IMR-90 (cell line): ENCODE measurements around the gene LRRC4C. TPM values are rescaled to one million over a fixed set of nuclear protein-coding genes. Genes with fewer than 3 reads are reported as not detected.

ENCODE experiments used
- ATAC-seq: fragments of 200-7000 bp; cut with Tn5 transposase; 2 replicates; pipeline ENCODE4 v1.9.1; 2020; ENCODE audit warnings: low read depth, mild to moderate bottlenecking, moderate library complexity
- BruUV-seq: library from RNA; stranded (reverse); fragments of 400-500 nt; replicated peaks from 2 replicates; lab custom pipeline; 2021; lab: Mats Ljungman, UMichigan
- CTCF ChIA-PET: fragments of 300-600 bp; formaldehyde crosslinking; extraction: SDS; loops from one replicate; lab custom pipeline; 2021; ENCODE audit warnings: antibody characterized with exemption; lab: Yijun Ruan, JAX
- POLR2A ChIA-PET: fragments of 300-600 bp; sonication (Branson Sonifier 250); formaldehyde crosslinking; loops from one replicate; lab custom pipeline; 2022; ENCODE audit warnings: antibody characterized with exemption; ENCODE audit not compliant: unreplicated experiment; lab: Charles Lee
- DNase-seq: peaks from one replicate; pipeline ENCODE4 v3.0.0; 2013
- H2AFZ ChIP-seq: replicated peaks from 2 replicates; pipeline ENCODE3; 2013; ENCODE audit warnings: low read length, mild to moderate bottlenecking; ENCODE audit not compliant: poor library complexity
- H2AK5ac ChIP-seq: 2 replicates; pipeline ENCODE4 v1.6.1; 2013; ENCODE audit warnings: low read depth, low read length, inconsistent platforms
- H2AK9ac ChIP-seq: replicated peaks from 2 replicates; pipeline ENCODE3; 2013; ENCODE audit warnings: mild to moderate bottlenecking, low read depth, low read length, moderate library complexity; ENCODE audit not compliant: poor library complexity
- H2BK120ac ChIP-seq: 2 replicates; pipeline ENCODE4 v1.6.1; 2013; ENCODE audit warnings: low read depth, low read length, inconsistent platforms
- H2BK15ac ChIP-seq: 3 replicates; pipeline ENCODE4 v1.6.1; 2013; ENCODE audit warnings: low read depth, low read length, inconsistent platforms
- H2BK20ac ChIP-seq: 2 replicates; pipeline ENCODE4 v1.6.1; 2013; ENCODE audit warnings: low read depth, mild to moderate bottlenecking, inconsistent platforms, low read length, moderate library complexity
- H2BK5ac ChIP-seq: 2 replicates; pipeline ENCODE4 v1.6.1; 2013; ENCODE audit warnings: mild to moderate bottlenecking, low read depth, low read length, inconsistent platforms; ENCODE audit not compliant: poor library complexity, severe bottlenecking
- H3K14ac ChIP-seq: replicated peaks from 2 replicates; pipeline ENCODE4 v1.6.1; 2013; ENCODE audit warnings: low read depth, low read length, inconsistent platforms
- H3K18ac ChIP-seq: 2 replicates; pipeline ENCODE4 v1.6.1; 2013; ENCODE audit warnings: low read depth, low read length, control low read depth
- H3K23ac ChIP-seq: 2 replicates; pipeline ENCODE4 v1.6.1; 2013; ENCODE audit warnings: low read depth, low read length, inconsistent platforms
- H3K27ac ChIP-seq: 2 replicates; pipeline ENCODE4 v1.5.1; 2013; ENCODE audit warnings: mild to moderate bottlenecking, control low read depth, low read length; ENCODE audit not compliant: insufficient read depth
- H3K27me3 ChIP-seq: 2 replicates; pipeline ENCODE4 v1.6.1; 2013; ENCODE audit warnings: low read length; ENCODE audit not compliant: control insufficient read depth, insufficient read depth
- H3K36me3 ChIP-seq: 2 replicates; pipeline ENCODE4 v1.6.1; 2013; ENCODE audit warnings: low read length, mixed read lengths; ENCODE audit not compliant: control insufficient read depth, insufficient read depth
- H3K4ac ChIP-seq: 2 replicates; pipeline ENCODE4 v1.6.1; 2013; ENCODE audit warnings: low read depth, low read length, inconsistent platforms
- H3K4me1 ChIP-seq: 2 replicates; pipeline ENCODE4 v1.6.1; 2013; ENCODE audit warnings: low read length, mixed read lengths; ENCODE audit not compliant: control insufficient read depth, insufficient read depth
- H3K4me2 ChIP-seq: 2 replicates; pipeline ENCODE4 v1.6.1; 2013; ENCODE audit warnings: low read depth, mild to moderate bottlenecking, control low read depth, low read length, moderate library complexity
- H3K4me3 ChIP-seq: 2 replicates; pipeline ENCODE4 v1.5.1; 2013; ENCODE audit warnings: low read depth, mild to moderate bottlenecking, control low read depth, low read length, moderate library complexity; ENCODE audit not compliant: insufficient read depth
- H3K56ac ChIP-seq: 2 replicates; pipeline ENCODE4 v1.6.1; 2013; ENCODE audit warnings: low read length, inconsistent platforms; ENCODE audit not compliant: insufficient read depth; ENCODE audit errors: extremely low read depth
- H3K79me1 ChIP-seq, 2 experiments: 2 replicates each; pipeline ENCODE4 v1.6.1; 2013; ENCODE audit warnings: low read length in 2 of 2, inconsistent platforms in 1 of 2, low read depth in 1 of 2
- H3K9ac ChIP-seq: 2 replicates; pipeline ENCODE4 v1.6.1; 2013; ENCODE audit warnings: low read depth, low read length, control low read depth
- H3K9me1 ChIP-seq: 2 replicates; pipeline ENCODE4 v1.6.1; 2013; ENCODE audit warnings: low read length, inconsistent platforms; ENCODE audit not compliant: insufficient read depth
- H3K9me3 ChIP-seq: 2 replicates; pipeline ENCODE4 v1.6.1; 2013; ENCODE audit warnings: low read length; ENCODE audit not compliant: control insufficient read depth, insufficient read depth
- H4K20me1 ChIP-seq: 2 replicates; pipeline ENCODE4 v1.6.1; 2013; ENCODE audit warnings: low read length, inconsistent platforms; ENCODE audit not compliant: insufficient read depth
- H4K5ac ChIP-seq: 2 replicates; pipeline ENCODE4 v1.6.1; 2013; ENCODE audit warnings: mild to moderate bottlenecking, low read depth, low read length, control low read depth
- H4K8ac ChIP-seq, 2 experiments: 2 replicates each; pipeline ENCODE4 v1.6.1; 2013; ENCODE audit warnings: low read depth in 2 of 2, low read length in 2 of 2, control low read depth in 1 of 2, inconsistent platforms in 1 of 2
- H4K91ac ChIP-seq: 2 replicates; pipeline ENCODE4 v1.6.1; 2013; ENCODE audit warnings: low read depth, low read length, inconsistent platforms; ENCODE audit not compliant: insufficient read depth
- BHLHE40 ChIP-seq: fragments of 150-350 bp; IDR thresholded peaks from 2 replicates; pipeline ENCODE4 v1.6.1; 2016; ENCODE audit warnings: mild to moderate bottlenecking, low read depth, low read length
- CEBPB ChIP-seq: IDR thresholded peaks from 2 replicates; pipeline ENCODE4 v1.6.1; 2012; ENCODE audit warnings: low read depth, low read length, improper control_type of control experiment
- FOS ChIP-seq: fragments of 150-350 bp; IDR thresholded peaks from 2 replicates; pipeline ENCODE4 v1.6.1; 2016; ENCODE audit warnings: low read depth, low read length
- RFX5 ChIP-seq: IDR thresholded peaks from 2 replicates; pipeline ENCODE4 v1.8.0; 2012; ENCODE audit warnings: low read depth, mild to moderate bottlenecking, low read length, moderate library complexity
- WGBS, 2 experiments: methylation state at CpG; one replicate each; pipeline versions ENCODE4 v1.1.5 to v1.1.7; 2013; ENCODE audit warnings: missing lambda C conversion rate in 2 of 2; ENCODE audit not compliant: insufficient read length in 1 of 2; ENCODE audit errors: extremely low coverage in 2 of 2; 5-methylcytosine and 5-hydroxymethylcytosine counted together
- dilution Hi-C: fragments of 300-500 bp; cut with HindIII; formaldehyde crosslinking; loops from one replicate; pipeline ENCODE4 v1.14.3; 2018; ENCODE audit warnings: low sequenced_read_pairs; ENCODE audit not compliant: unreplicated experiment
- in situ Hi-C: fragments of 300-500 bp; cut with MboI; formaldehyde crosslinking; loops from 3 replicates; pipeline ENCODE4 v1.14.3; 2019; ENCODE audit warnings: low sequenced_read_pairs, inconsistent platforms, mixed read lengths
- intact Hi-C: fragments of 100-400 bp; cut with micrococcal nuclease; formaldehyde crosslinking; loops from 2 replicates; pipeline ENCODE4 v1.10.0; 2022
- polyA plus RNA-seq, 3 experiments: library from polyadenylated mRNA; depleted of rRNA; stranded (reverse); fragments of >200 nt; gene quantifications; 2 replicates each; pipeline ENCODE4 v1.2.3, GENCODE V29; 2012; ENCODE audit warnings: low replicate concordance in 1 of 3
- total RNA-seq: library from RNA; depleted of rRNA; stranded (reverse); fragments of >200 nt; gene quantifications from 2 replicates; pipeline ENCODE4 v1.2.3, GENCODE V29; 2012

LRRC4C gene
- total and polyA plus RNA-seq, 2 of the 4 experiments (the other 2 are of a cell fraction): under 0.01 to 0.03 TPM

- Histone ChIP-seq H3K18ac (no peak overlapping the region), H3K23ac (no peak overlapping the region), H2BK120ac (no peak overlapping the region), H3K14ac (no peak overlapping the region), H4K91ac (no peak overlapping the region), H2AFZ (no peak overlapping the region), H4K8ac (no peak overlapping the region), H3K4me2 (no peak overlapping the region), H3K79me1 (no peaks in the 10 kb centered on the region), H3K4me1 (no peaks in the 10 kb centered on the region), H3K56ac (no peak overlapping the region), H3K27ac (no peak overlapping the region), H4K5ac (no peak overlapping the region), H3K9me3 (peaks cover 6% of the 10 kb centered on the region; the same call in 1 of the 2 replicates), H2BK20ac (no peak overlapping the region), H3K9ac (no peak overlapping the region), H3K4me3 (no peak overlapping the region), H3K4ac (no peak overlapping the region), H2AK5ac (no peak overlapping the region), H2BK15ac (no peak overlapping the region), H2BK5ac (no peak overlapping the region), H3K27me3 (no peaks in the 10 kb centered on the region), H3K9me1 (no peaks in the 10 kb centered on the region), H3K36me3 (no peaks in the 10 kb centered on the region), H4K20me1 (no peaks in the 10 kb centered on the region), H2AK9ac (no peak overlapping the region)
- DNase-seq: no peak
- CTCF ChIA-PET: no interaction called here
- in situ Hi-C loops (no loop called here), intact Hi-C loops (no loop called here), dilution Hi-C loops (no loop called here)
- POLR2A ChIA-PET: no interaction called here
- no TSS peak for BruUV-seq
- no peak for ATAC-seq
- no CpG with 5 or more reads among the region's 13 CpGs for WGBS, 2 experiments
- TF ChIP-seq RFX5: no peak
- TF ChIP-seq BHLHE40: no peak
- TF ChIP-seq FOS: no peak
- TF ChIP-seq CEBPB: peak; percentile 90
Observed at GRCh38 chr11:40186437-40187263, 1272.8 kb downstream of the LRRC4C start.
